HepG2 (cell line): ENCODE results near the gene SLC25A18. TPM values are rescaled to one million over a fixed set of nuclear protein-coding genes. Genes with fewer than 3 reads are reported as not detected.

Source experiments
- CHD2 ChIP-seq: IDR thresholded peaks from 2 replicates; pipeline ENCODE4 v1.6.1; 2011; ENCODE audit warnings: low read depth, low read length, improper control_type of control experiment
- FOXK1 ChIP-seq: sonication (generic); formaldehyde crosslinking; IDR thresholded peaks from 2 replicates; pipeline ENCODE4 v1.4.0; 2020; ENCODE audit warnings: low read depth, missing genetic modification reagents, borderline replicate concordance
- IRF2 ChIP-seq: IDR thresholded peaks from 2 replicates; pipeline ENCODE4 v1.6.1; 2018; ENCODE audit warnings: missing genetic modification reagents, missing compliant biosample characterization
- JDP2 ChIP-seq: sonication (generic); formaldehyde crosslinking; IDR thresholded peaks from 2 replicates; pipeline ENCODE4 v1.8.1; 2022; ENCODE audit warnings: missing genetic modification reagents, borderline replicate concordance
- KLF13 ChIP-seq: sonication (generic); formaldehyde crosslinking; IDR thresholded peaks from 2 replicates; pipeline ENCODE4 v1.4.0; 2020; ENCODE audit warnings: mild to moderate bottlenecking, missing genetic modification reagents
- KMT2A ChIP-seq: sonication (generic); formaldehyde crosslinking; IDR thresholded peaks from 2 replicates; pipeline ENCODE4 v1.4.0; 2020; ENCODE audit warnings: missing genetic modification reagents
- MIER3 ChIP-seq: IDR thresholded peaks from 2 replicates; pipeline ENCODE4 v1.6.1; 2016; ENCODE audit warnings: missing compliant biosample characterization, borderline replicate concordance
- NCOR1 ChIP-seq: fragments of 200-600 bp; sonication (generic); IDR thresholded peaks from 2 replicates; pipeline ENCODE4 v1.7.0; 2017; ENCODE audit warnings: antibody characterized with exemption, low read length, borderline replicate concordance
- PCBP1 ChIP-seq: fragments of 200-400 bp; formaldehyde crosslinking; IDR thresholded peaks from 2 replicates; pipeline ENCODE4 v1.6.1; 2017; ENCODE audit warnings: mild to moderate bottlenecking, low read depth, low read length, borderline replicate concordance
- SIX1 ChIP-seq: sonication (generic); formaldehyde crosslinking; IDR thresholded peaks from 2 replicates; pipeline ENCODE4 v1.4.0; 2020; ENCODE audit warnings: missing genetic modification reagents, borderline replicate concordance
- SPEN ChIP-seq: sonication (generic); formaldehyde crosslinking; IDR thresholded peaks from 2 replicates; pipeline ENCODE4 v1.5.1; 2020; ENCODE audit warnings: low read depth, mild to moderate bottlenecking, missing genetic modification reagents
- STAT6 ChIP-seq: sonication (generic); formaldehyde crosslinking; IDR thresholded peaks from 2 replicates; pipeline ENCODE4 v1.4.0; 2020; ENCODE audit warnings: missing genetic modification reagents, mild to moderate bottlenecking, borderline replicate concordance
- TRIM22 ChIP-seq: fragments of 450-650 bp; IDR thresholded peaks from 2 replicates; pipeline ENCODE4 v1.6.1; 2017
- TSC22D2 ChIP-seq: sonication (generic); formaldehyde crosslinking; IDR thresholded peaks from 2 replicates; pipeline ENCODE4 v1.5.1; 2020; ENCODE audit warnings: missing genetic modification reagents, mild to moderate bottlenecking, borderline replicate concordance
- ZFYVE20 ChIP-seq: sonication (generic); formaldehyde crosslinking; IDR thresholded peaks from 2 replicates; pipeline ENCODE4 v1.8.0; 2023; ENCODE audit warnings: low read depth, mild to moderate bottlenecking, moderate library complexity, missing genetic modification reagents, borderline replicate concordance
- ZKSCAN8 ChIP-seq: IDR thresholded peaks from 2 replicates; pipeline ENCODE4 v1.6.1; 2016; ENCODE audit warnings: borderline replicate concordance, missing genetic modification reagents, missing compliant biosample characterization
- ZNF160 ChIP-seq: sonication (generic); formaldehyde crosslinking; IDR thresholded peaks from 2 replicates; pipeline ENCODE4 v1.8.0; 2022; ENCODE audit warnings: mild to moderate bottlenecking, inconsistent platforms, missing genetic modification reagents
- ZNF546 ChIP-seq: sonication (generic); formaldehyde crosslinking; conservative IDR thresholded peaks from 2 replicates; pipeline ENCODE4 v1.8.1; 2023; ENCODE audit warnings: mild to moderate bottlenecking, missing genetic modification reagents
- ZNF558 ChIP-seq: sonication (generic); formaldehyde crosslinking; IDR thresholded peaks from 2 replicates; pipeline ENCODE4 v1.9.0; 2022; ENCODE audit warnings: mild to moderate bottlenecking, missing genetic modification reagents, borderline replicate concordance
- ZNF598 ChIP-seq: sonication (generic); formaldehyde crosslinking; IDR thresholded peaks from 2 replicates; pipeline ENCODE4 v1.5.1; 2020; ENCODE audit warnings: mild to moderate bottlenecking, missing genetic modification reagents, borderline replicate concordance
- ZNF782 ChIP-seq: sonication (generic); formaldehyde crosslinking; IDR thresholded peaks from 2 replicates; pipeline ENCODE4 v1.4.0; 2020; ENCODE audit warnings: missing genetic modification reagents, mild to moderate bottlenecking, borderline replicate concordance
- polyA plus RNA-seq, 8 experiments: library from polyadenylated mRNA; depleted of rRNA in 3 of 8; stranded (reverse) in 7 of 8; unstranded in 1 of 8; fragments of >200 nt; fragmentation: Illumina TruSeq in 4 of 8; extraction: Trizol in 4 of 8; gene quantifications; 2 replicates each; pipeline versions ENCODE4 v1.2.1 to v1.2.3, GENCODE V29; 2011 to 2016; ENCODE audit warnings: low read depth in 4 of 8, missing spikeins in 1 of 8, mixed read lengths in 1 of 8; ENCODE audit not compliant: insufficient read depth in 1 of 8
- total RNA-seq, 5 experiments: library from RNA; depleted of rRNA; stranded (reverse); fragments of >200 nt; fragmentation: Illumina TruSeq; extraction: Trizol; gene quantifications; 2 replicates each; pipeline ENCODE4 v1.2.3, GENCODE V29; 2016; ENCODE audit warnings: low read depth in 1 of 5
- TF ChIP-seq, protein P1 (sequence below): sonication (generic); formaldehyde crosslinking; IDR thresholded peaks from 2 replicates; pipeline ENCODE4 v1.5.1; 2020; ENCODE audit warnings: missing genetic modification reagents, mild to moderate bottlenecking, borderline replicate concordance
- TF ChIP-seq, protein P2 (sequence below): sonication (generic); formaldehyde crosslinking; IDR thresholded peaks from 2 replicates; pipeline ENCODE4 v1.4.0; 2020; ENCODE audit warnings: mild to moderate bottlenecking, low read depth, missing genetic modification reagents

SLC25A18 gene
- total and polyA plus RNA-seq, 2 of the 13 experiments (the other 11 are each of a cell fraction or from before 2014, with no cell fraction given) = 0.28 to 0.75 TPM

DNA sequence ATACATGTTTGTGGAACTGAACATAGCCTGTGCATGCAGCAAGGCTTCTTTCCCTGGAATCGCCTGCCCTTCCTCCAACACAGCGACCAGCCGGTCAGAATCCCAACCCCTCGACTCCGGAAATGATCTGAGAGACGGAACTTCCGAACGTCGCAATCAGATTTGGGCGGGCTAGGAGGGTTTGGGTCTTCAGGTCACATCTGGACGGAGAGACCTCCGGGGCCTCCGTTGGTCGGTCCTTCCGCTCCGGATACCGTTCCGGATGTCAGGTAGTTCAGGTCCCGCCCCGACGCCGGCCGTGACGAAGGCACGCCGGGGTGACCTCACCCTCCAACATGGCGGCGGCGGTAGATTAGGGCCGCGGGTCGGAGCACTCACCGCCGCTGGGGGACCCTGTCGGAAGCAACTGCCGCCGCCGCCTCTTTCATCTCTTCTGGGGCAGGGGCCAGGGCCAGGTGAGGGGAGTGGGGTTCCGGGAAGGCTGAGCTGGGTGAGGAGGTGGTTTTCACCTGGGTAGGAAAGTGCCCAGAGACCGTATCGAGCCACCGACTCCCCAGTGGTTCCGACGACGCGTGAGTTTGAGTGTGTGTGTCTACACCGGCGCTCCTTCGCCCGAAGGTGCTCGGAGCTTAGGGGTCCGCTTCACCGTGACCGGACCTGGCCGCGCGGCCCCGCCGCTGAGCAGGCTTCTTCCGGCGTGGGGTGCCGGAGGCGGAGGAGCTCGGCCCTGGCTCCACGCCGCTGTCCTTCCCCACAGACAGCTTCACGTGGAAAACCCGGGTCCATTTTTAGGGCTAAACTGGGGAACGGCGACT, 75.3 kb downstream of the SLC25A18 start, which contains the start of gene BCL2L13 (continued):
- TF ChIP-seq ZNF160 (CRISPR knock-in tag) = no peak
- no peak for TF ChIP-seq ZFYVE20 (CRISPR knock-in tag)
- TF ChIP-seq ZNF782 (CRISPR knock-in tag) = peak; percentile 15
- TF ChIP-seq PCBP1 = no peak
- no peak for TF ChIP-seq ZNF546
- no peak for TF ChIP-seq NCOR1
- TF ChIP-seq TRIM22 = no peak
- no peak for TF ChIP-seq ZNF558
- peak; percentile 75; the same call in 1 of the 2 replicates for TF ChIP-seq KMT2A
- 0 out of 2 replicates have a peak, but pooled peaks have one; percentile 10 for TF ChIP-seq SIX1 (CRISPR knock-in tag)
- TF ChIP-seq SPEN = peak; percentile 56
- no peak for TF ChIP-seq ZNF598
- 0 out of 2 replicates have a peak, but pooled peaks have one; percentile 61 for TF ChIP-seq KLF13 (CRISPR knock-in tag)
- TF ChIP-seq CHD2 = no peak
- TF ChIP-seq, protein P1, sequence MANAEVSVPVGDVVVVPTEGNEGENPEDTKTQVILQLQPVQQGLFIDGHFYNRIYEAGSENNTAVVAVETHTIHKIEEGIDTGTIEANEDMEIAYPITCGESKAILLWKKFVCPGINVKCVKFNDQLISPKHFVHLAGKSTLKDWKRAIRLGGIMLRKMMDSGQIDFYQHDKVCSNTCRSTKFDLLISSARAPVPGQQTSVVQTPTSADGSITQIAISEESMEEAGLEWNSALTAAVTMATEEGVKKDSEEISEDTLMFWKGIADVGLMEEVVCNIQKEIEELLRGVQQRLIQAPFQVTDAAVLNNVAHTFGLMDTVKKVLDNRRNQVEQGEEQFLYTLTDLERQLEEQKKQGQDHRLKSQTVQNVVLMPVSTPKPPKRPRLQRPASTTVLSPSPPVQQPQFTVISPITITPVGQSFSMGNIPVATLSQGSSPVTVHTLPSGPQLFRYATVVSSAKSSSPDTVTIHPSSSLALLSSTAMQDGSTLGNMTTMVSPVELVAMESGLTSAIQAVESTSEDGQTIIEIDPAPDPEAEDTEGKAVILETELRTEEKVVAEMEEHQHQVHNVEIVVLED (CRISPR knock-in tag) = peak; percentile 99
- TF ChIP-seq MIER3 = no peak
- TF ChIP-seq ZKSCAN8 = peak; percentile 9; the same call in 1 of the 2 replicates
- TF ChIP-seq JDP2 = no peak
- TF ChIP-seq TSC22D2 (CRISPR knock-in tag) = no peak
- TF ChIP-seq STAT6 (CRISPR knock-in tag) = no peak
- TF ChIP-seq IRF2 = no peak; the same call in none of the 2 replicates
- peak; percentile 59 for TF ChIP-seq FOXK1
- TF ChIP-seq, protein P2, sequence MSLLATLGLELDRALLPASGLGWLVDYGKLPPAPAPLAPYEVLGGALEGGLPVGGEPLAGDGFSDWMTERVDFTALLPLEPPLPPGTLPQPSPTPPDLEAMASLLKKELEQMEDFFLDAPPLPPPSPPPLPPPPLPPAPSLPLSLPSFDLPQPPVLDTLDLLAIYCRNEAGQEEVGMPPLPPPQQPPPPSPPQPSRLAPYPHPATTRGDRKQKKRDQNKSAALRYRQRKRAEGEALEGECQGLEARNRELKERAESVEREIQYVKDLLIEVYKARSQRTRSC (CRISPR knock-in tag) = no peak
